Activated T-cell treated with anti-CD3 and anti-CD28 coated beads, Interleukin-2, amount 50 U/mL, for 4 hours (primary cell): Measurements from ENCODE around the gene ALDH3A2. TPM values are rescaled to one million over a fixed set of nuclear protein-coding genes. Genes with fewer than 3 reads are reported as not detected.

Experiments
- ATAC-seq, 2 donors: fragments of 200-7000 bp; cut with Tn5 transposase; one replicate each; pipeline ENCODE4 v1.10.0; 2021
- DNase-seq: peaks from one replicate; pipeline ENCODE4 v3.0.0-alpha.2; 2020
- H3K27me3 Mint-ChIP-seq: one replicate; pipeline ENCODE4 v1.8.0; 2021; ENCODE audit warnings: low read depth, mixed read lengths
- H3K36me3 Mint-ChIP-seq: one replicate; pipeline ENCODE4 v1.8.0; 2022; ENCODE audit warnings: mixed read lengths; ENCODE audit not compliant: insufficient read depth
- H3K4me1 Mint-ChIP-seq: one replicate; pipeline ENCODE4 v1.8.0; 2021; ENCODE audit warnings: low read depth, mixed read lengths
- H3K4me3 Mint-ChIP-seq: one replicate; pipeline ENCODE4 v1.8.0; 2021; ENCODE audit warnings: mild to moderate bottlenecking, moderate library complexity, mixed read lengths
- H3K9me3 Mint-ChIP-seq: one replicate; pipeline ENCODE4 v1.8.0; 2021; ENCODE audit warnings: mixed read lengths
- total RNA-seq, 3 donors: library from RNA; stranded (reverse); gene quantifications; one replicate each; pipeline ENCODE4 v1.2.1, GENCODE V29; 2021

The ALDH3A2 gene
- total RNA-seq, 3 donors from 2014 or later, result 19.1 to 22.1 (median 19.5) TPM

GRCh38 chr17:19708431-19709175, 60.1 kb downstream of the ALDH3A2 start:
- Mint-ChIP-seq H3K4me3 (no peak overlapping the region), H3K36me3 (no peaks in the 10 kb centered on the region)
- no peak for ATAC-seq

GRCh38 chr17:19709841-19710240, 61.3 kb downstream of the ALDH3A2 start:
- no peak for ATAC-seq
- Mint-ChIP-seq H3K27me3 (no peaks in the 10 kb centered on the region), H3K4me3 (no peak overlapping the region), H3K4me1 (no peaks in the 10 kb centered on the region), H3K9me3 (no peaks in the 10 kb centered on the region), H3K36me3 (no peaks in the 10 kb centered on the region)
- no peak for DNase-seq

More at GRCh38 chr17:19708431-19709175, 60.1 kb downstream of the ALDH3A2 start:
- no peak for DNase-seq
- no peaks in the 10 kb centered on the region for H3K9me3 Mint-ChIP-seq
- no peaks in the 10 kb centered on the region for H3K27me3 Mint-ChIP-seq
- no peaks in the 10 kb centered on the region for H3K4me1 Mint-ChIP-seq

GRCh38 chr17:19712436-19713004, 64.0 kb downstream of the ALDH3A2 start:
- Mint-ChIP-seq H3K4me1 (no peaks in the 10 kb centered on the region), H3K27me3 (no peaks in the 10 kb centered on the region), H3K36me3 (no peaks in the 10 kb centered on the region), H3K9me3 (no peaks in the 10 kb centered on the region), H3K4me3 (no peak overlapping the region)
- no peak for ATAC-seq
- DNase-seq, result no peak

- DNase-seq, result no peak
- Mint-ChIP-seq H3K4me1 (no peaks in the 10 kb centered on the region), H3K27me3 (no peaks in the 10 kb centered on the region), H3K36me3 (no peaks in the 10 kb centered on the region), H3K9me3 (no peaks in the 10 kb centered on the region), H3K4me3 (no peak overlapping the region)
- no peak for ATAC-seq
Observed at GRCh38 chr17:19713462-19713861, 64.9 kb downstream of the ALDH3A2 start.

- Mint-ChIP-seq H3K9me3 (no peaks in the 10 kb centered on the region), H3K4me1 (no peaks in the 10 kb centered on the region), H3K27me3 (no peaks in the 10 kb centered on the region), H3K36me3 (no peaks in the 10 kb centered on the region), H3K4me3 (no peak overlapping the region)
- ATAC-seq, result no peak
- DNase-seq, result no peak
Observed at GRCh38 chr17:19713901-19714361, 65.4 kb downstream of the ALDH3A2 start.

- Mint-ChIP-seq H3K4me3 (no peak overlapping the region), H3K4me1 (no peaks in the 10 kb centered on the region), H3K27me3 (no peaks in the 10 kb centered on the region), H3K36me3 (no peaks in the 10 kb centered on the region), H3K9me3 (no peaks in the 10 kb centered on the region)
- no peak for DNase-seq
- no peak for ATAC-seq
Observed at GRCh38 chr17:19714542-19715411, 66.2 kb downstream of the ALDH3A2 start.

GRCh38 chr17:19716108-19717030, 67.8 kb downstream of the ALDH3A2 start, which contains the start of gene SLC47A2:
SLC47A2 (minus strand) TSS chr17:19716584; CDS start chr17:19716555, 29 bp downstream.
- no peak within 1 kb of the TSS for H3K4me3 Mint-ChIP-seq
- H3K4me1 Mint-ChIP-seq, result no peaks in the 10 kb centered on the region
- DNase-seq, result no peak
- ATAC-seq, result no peak
- H3K9me3 Mint-ChIP-seq, result no peaks in the 10 kb centered on the region
- no peaks in the 10 kb centered on the region for H3K36me3 Mint-ChIP-seq
- H3K27me3 Mint-ChIP-seq, result no peaks in the 10 kb centered on the region

GRCh38 chr17:19717031-19717360, 68.4 kb downstream of the ALDH3A2 start:
- no peaks in the 10 kb centered on the region for H3K27me3 Mint-ChIP-seq
- H3K4me1 Mint-ChIP-seq, result no peaks in the 10 kb centered on the region
- DNase-seq, result no peak
- ATAC-seq, result no peak
- no peak overlapping the region for H3K4me3 Mint-ChIP-seq
- H3K36me3 Mint-ChIP-seq, result no peaks in the 10 kb centered on the region
- H3K9me3 Mint-ChIP-seq, result no peaks in the 10 kb centered on the region

- DNase-seq (no peak), ATAC-seq (no peak)
- H3K4me3 Mint-ChIP-seq, result no peak overlapping the region
- H3K27me3 Mint-ChIP-seq, result no peaks in the 10 kb centered on the region
- H3K4me1 Mint-ChIP-seq, result peaks cover 1% of the 10 kb centered on the region
- no peaks in the 10 kb centered on the region for H3K9me3 Mint-ChIP-seq
- no peaks in the 10 kb centered on the region for H3K36me3 Mint-ChIP-seq
Observed at GRCh38 chr17:19717411-19717908, 68.9 kb downstream of the ALDH3A2 start.

GRCh38 chr17:19718041-19718612, 69.6 kb downstream of the ALDH3A2 start:
- no peak overlapping the region for H3K4me3 Mint-ChIP-seq
- ATAC-seq (no peak), DNase-seq (no peak)
- H3K9me3 Mint-ChIP-seq, result no peaks in the 10 kb centered on the region
- no peaks in the 10 kb centered on the region for H3K27me3 Mint-ChIP-seq
- H3K4me1 Mint-ChIP-seq, result peaks cover 1% of the 10 kb centered on the region
- no peaks in the 10 kb centered on the region for H3K36me3 Mint-ChIP-seq

- Mint-ChIP-seq H3K27me3 (no peaks in the 10 kb centered on the region), H3K36me3 (no peaks in the 10 kb centered on the region), H3K4me1 (peaks cover 3% of the 10 kb centered on the region), H3K4me3 (no peak overlapping the region), H3K9me3 (no peaks in the 10 kb centered on the region)
- ATAC-seq (no peak), DNase-seq (no peak)
Observed at GRCh38 chr17:19718613-19719354, 70.2 kb downstream of the ALDH3A2 start.

GRCh38 chr17:19719355-19720209, 71.0 kb downstream of the ALDH3A2 start:
- DNase-seq, result no peak
- H3K36me3 Mint-ChIP-seq, result no peaks in the 10 kb centered on the region
- H3K4me1 Mint-ChIP-seq, result peaks cover 9% of the 10 kb centered on the region
- ATAC-seq, result no peak
- no peaks in the 10 kb centered on the region for H3K27me3 Mint-ChIP-seq
- H3K4me3 Mint-ChIP-seq, result no peak overlapping the region
- no peaks in the 10 kb centered on the region for H3K9me3 Mint-ChIP-seq
